HepG2 (cell line): ENCODE results near the gene ACP1. TPM values are rescaled to one million over a fixed set of nuclear protein-coding genes. Genes with fewer than 3 reads are reported as not detected.

Source experiments
- ATAC-seq: fragments of 200-7000 bp; cut with Tn5 transposase; 3 replicates; pipeline ENCODE4 v1.9.1; 2020; ENCODE audit warnings: mild to moderate bottlenecking, moderate library complexity
- BruUV-seq: library from RNA; stranded (reverse); fragments of 400-500 nt; replicated peaks from 2 replicates; lab custom pipeline; 2021; lab: Mats Ljungman, UMichigan
- CTCF ChIA-PET: fragments of 300-600 bp; formaldehyde crosslinking; extraction: SDS; loops from one replicate; lab custom pipeline; 2021; ENCODE audit warnings: low total read pairs, inconsistent platforms, low intra/inter-chr PET ratio; lab: Yijun Ruan, JAX
- POLR2A ChIA-PET: fragments of 350-600 bp; sonication (Branson Sonifier 250); formaldehyde crosslinking; loops from one replicate; lab custom pipeline; 2020; ENCODE audit warnings: antibody characterized with exemption, inconsistent platforms; lab: Yijun Ruan, JAX
- DNase-seq: peaks from one replicate; pipeline ENCODE4 v3.0.0-alpha.2; 2015; ENCODE audit warnings: low spot score
- FAIRE-seq: peaks from 3 replicates; lab custom pipeline; 2011; peaks lifted over from hg19 to GRCh38; lab: Jason Lieb, UNC
- H2AFZ ChIP-seq: one replicate; pipeline ENCODE4 v1.6.1; 2011; ENCODE audit warnings: low read length, inconsistent platforms
- H3K27ac ChIP-seq: fragments of 300-600 bp; 3 replicates; pipeline ENCODE4 v1.8.0; 2011; ENCODE audit warnings: mixed run types, mild to moderate bottlenecking, mixed read lengths, low read length, inconsistent platforms; ENCODE audit not compliant: insufficient read depth; ENCODE audit errors: extremely low read length
- H3K27me3 ChIP-seq, 2 experiments: fragments of 200-600 bp in 1 of 2; 2 replicates in 1 of 2; 3 replicates in 1 of 2; pipeline versions ENCODE4 v1.6.0 to v1.8.0; 2011; ENCODE audit warnings: low read length in 2 of 2, mild to moderate bottlenecking in 2 of 2, moderate library complexity in 2 of 2, inconsistent platforms in 1 of 2; ENCODE audit not compliant: insufficient read depth in 2 of 2, control insufficient read depth in 1 of 2
- H3K36me3 ChIP-seq, 2 experiments: fragments of 200-600 bp in 1 of 2; replicated peaks in 1 of 2; 2 replicates in 1 of 2; 3 replicates in 1 of 2; pipeline versions ENCODE4 v1.5.1 to v1.8.0; 2011; ENCODE audit warnings: low read length in 2 of 2, inconsistent platforms in 1 of 2; ENCODE audit not compliant: insufficient read depth in 2 of 2, control insufficient read depth in 1 of 2
- H3K4me1 ChIP-seq: 2 replicates; pipeline ENCODE4 v1.5.1; 2012; ENCODE audit warnings: low read length, inconsistent platforms; ENCODE audit not compliant: insufficient read depth
- H3K4me2 ChIP-seq: 2 replicates; pipeline ENCODE4 v1.6.0; 2011; ENCODE audit warnings: low read depth, low read length, inconsistent platforms
- H3K4me3 ChIP-seq, 3 experiments: fragments of 200-600 bp in 1 of 3; sonication (generic), shearing (Covaris generic) in 1 of 3; replicated peaks in 1 of 3; 2 replicates each; pipeline ENCODE4 v1.5.1; 2011 to 2016; ENCODE audit warnings: low read length in 3 of 3, inconsistent platforms in 2 of 3, low read depth in 2 of 3, mild to moderate bottlenecking in 2 of 3, control low read depth in 1 of 3, mixed read lengths in 1 of 3; ENCODE audit not compliant: insufficient read depth in 1 of 3
- H3K79me2 ChIP-seq: one replicate; pipeline ENCODE4 v1.6.1; 2011; ENCODE audit warnings: low read length, inconsistent platforms; ENCODE audit not compliant: insufficient read depth
- H3K9ac ChIP-seq: 2 replicates; pipeline ENCODE4 v1.6.0; 2011; ENCODE audit warnings: mild to moderate bottlenecking, low read depth, low read length, inconsistent platforms; ENCODE audit not compliant: insufficient read depth
- H3K9me3 ChIP-seq: 2 replicates; pipeline ENCODE4 v1.5.1; 2012; ENCODE audit warnings: mild to moderate bottlenecking, low read length
- H4K20me1 ChIP-seq: 2 replicates; pipeline ENCODE4 v1.6.0; 2011; ENCODE audit warnings: inconsistent platforms, mild to moderate bottlenecking, low read length, moderate library complexity; ENCODE audit not compliant: insufficient read depth
- HMGXB3 ChIP-seq: sonication (generic); formaldehyde crosslinking; IDR thresholded peaks from 2 replicates; pipeline ENCODE4 v1.4.0; 2020; ENCODE audit warnings: missing genetic modification reagents, borderline replicate concordance
- POLR2AphosphoS5 ChIP-seq: IDR thresholded peaks from 2 replicates; pipeline ENCODE4 v1.6.1; 2012; ENCODE audit warnings: low read depth, low read length
- REL ChIP-seq: sonication (generic); formaldehyde crosslinking; conservative IDR thresholded peaks from 2 replicates; pipeline ENCODE4 v1.8.0; 2022; ENCODE audit warnings: mild to moderate bottlenecking, missing genetic modification reagents, moderate library complexity
- ZFP82 ChIP-seq: sonication (generic); formaldehyde crosslinking; IDR thresholded peaks from 2 replicates; pipeline ENCODE4 v1.5.1; 2020; ENCODE audit warnings: mild to moderate bottlenecking, missing genetic modification reagents, borderline replicate concordance
- ZKSCAN5 ChIP-seq: sonication (generic); formaldehyde crosslinking; IDR thresholded peaks from 2 replicates; pipeline ENCODE4 v1.5.1; 2020; ENCODE audit warnings: mild to moderate bottlenecking, missing genetic modification reagents
- ZNF614 ChIP-seq: IDR thresholded peaks from 2 replicates; pipeline ENCODE4 v1.6.1; 2018; ENCODE audit warnings: missing biosample characterization, missing genetic modification reagents, inconsistent platforms, borderline replicate concordance
- WGBS: methylation state at CpG from one replicate; pipeline ENCODE4 v1.1.6; 2017; ENCODE audit warnings: low lambda C conversion rate; 5-methylcytosine and 5-hydroxymethylcytosine counted together
- in situ Hi-C: cut with HindIII; loops from 2 replicates; pipeline ENCODE4 v1.10.0; 2017; ENCODE audit warnings: low pct_unique_long_range_greater_than_20kb; ENCODE audit not compliant: extremely low pct_ligation_motif_present
- intact Hi-C: fragments of 100-400 bp; cut with micrococcal nuclease; formaldehyde crosslinking; loops from one replicate; pipeline ENCODE4 v1.10.0; 2022; ENCODE audit not compliant: unreplicated experiment
- polyA plus RNA-seq, 8 experiments: library from polyadenylated mRNA; depleted of rRNA in 3 of 8; stranded (reverse) in 7 of 8; unstranded in 1 of 8; fragments of >200 nt; fragmentation: Illumina TruSeq in 4 of 8; extraction: Trizol in 4 of 8; gene quantifications; 2 replicates each; pipeline versions ENCODE4 v1.2.1 to v1.2.3, GENCODE V29; 2011 to 2016; ENCODE audit warnings: low read depth in 4 of 8, missing spikeins in 1 of 8, mixed read lengths in 1 of 8; ENCODE audit not compliant: insufficient read depth in 1 of 8
- total RNA-seq, 5 experiments: library from RNA; depleted of rRNA; stranded (reverse); fragments of >200 nt; fragmentation: Illumina TruSeq; extraction: Trizol; gene quantifications; 2 replicates each; pipeline ENCODE4 v1.2.3, GENCODE V29; 2016; ENCODE audit warnings: low read depth in 1 of 5

ACP1 gene
- total and polyA plus RNA-seq, 2 of the 13 experiments (the other 11 are each of a cell fraction or from before 2014, with no cell fraction given), result 246 to 348 TPM

DNA sequence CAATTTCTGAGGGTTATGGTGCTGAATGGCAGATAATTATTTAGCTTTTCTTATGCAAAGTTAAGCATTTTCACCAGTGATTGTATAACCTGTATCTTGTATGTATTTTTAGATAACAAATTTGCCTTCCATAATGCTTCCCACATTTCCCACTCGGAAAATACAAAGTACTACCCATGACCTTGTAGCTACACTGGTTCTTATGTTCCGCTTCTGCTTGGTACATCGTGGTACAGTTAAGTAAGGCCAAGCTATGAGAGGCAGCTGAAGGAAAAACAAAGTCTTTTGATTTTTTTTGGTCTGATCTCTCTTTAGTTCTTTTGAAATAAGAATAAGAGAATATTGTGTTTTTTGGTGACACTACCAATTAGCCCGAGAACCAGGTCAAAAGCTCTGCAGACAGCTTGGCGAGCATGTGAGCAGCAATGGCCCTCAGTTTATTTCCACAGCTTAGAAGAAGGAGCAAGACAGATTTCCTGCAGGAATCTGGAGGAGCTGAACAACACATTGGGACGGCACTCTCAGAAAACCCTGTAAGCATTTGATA, 27.7 kb upstream of the ACP1 start:
- no TSS peak for BruUV-seq

More for the DNA sequence above, 27.7 kb upstream of the ACP1 start:
- Histone ChIP-seq H3K9me3 (no peaks in the 10 kb centered on the region), H4K20me1 (no peaks in the 10 kb centered on the region), H3K4me2 (no peak overlapping the region), H3K27me3 (no peaks in the 10 kb centered on the region), H3K36me3 (peaks cover 1 to 8% of the 10 kb centered on the region in 2 experiments; a peak in 1 of 5 replicates), H3K9ac (no peak overlapping the region), H3K27ac (no peak overlapping the region), H2AFZ (no peak overlapping the region), H3K4me3 (no peak overlapping the region), H3K79me2 (no peaks in the 10 kb centered on the region), H3K4me1 (peaks cover 24% of the 10 kb centered on the region)
- FAIRE-seq (no peak), ATAC-seq (no peak), DNase-seq (no peak)
- POLR2A ChIA-PET, result interaction anchor here (1.0 kb wide), 1 partner anchor 61 kb away, joined by 3 read pairs; no protein-coding TSS in a partner anchor
- intact Hi-C loops, result no loop called here
- CTCF ChIA-PET, result no interaction called here
- in situ Hi-C loops, result no loop called here
- 96% methylated on average over 6 of the region's 6 CpGs for WGBS
- TF ChIP-seq POLR2AphosphoS5 (no peak), ZKSCAN5 (no peak), REL (no peak), ZFP82 (CRISPR knock-in tag) (no peak), HMGXB3 (CRISPR knock-in tag) (no peak), ZNF614 (no peak)
